ENCODE measurements around the gene NKAIN4.

- no peak for TF ChIP-seq CTCF (IDR thresholded peaks at IDR 0.05)
- TF ChIP-seq POLR2A (IDR thresholded peaks at IDR 0.05): no peak
Measured at GRCh38 chr20:63289311-63290135, 35.3 kb upstream of the NKAIN4 start.
